ENCODE results near the gene REEP3. TPM values are rescaled to one million over a fixed set of nuclear protein-coding genes. Genes with fewer than 3 reads are reported as not detected.
A peak's percentile ranks its signal among the peaks of the same experiment; 100 is the strongest.

The REEP3 gene
- total RNA-seq, 1 experiment from 2014 or later, result 51.8 TPM

GRCh38 chr10:63527401-63527800, 6.2 kb downstream of the REEP3 start:
- peaks cover 15% of the 10 kb centered on the region for H3K9me3 Mint-ChIP-seq (ENCODE audit: unreplicated experiment)
- CTCF ChIA-PET, result interaction anchor here (0.6 to 1.1 kb wide), 3 partner anchors 15 to 393 kb away, joined by 3 read pairs; no protein-coding TSS in a partner anchor
- peak overlapping the region; percentile 25 for H3K27ac Mint-ChIP-seq (ENCODE audit: low read depth, unreplicated experiment)

GRCh38 chr10:63528084-63528744, 7.0 kb downstream of the REEP3 start:
- BruUV-seq (replicated peaks), result no TSS peak
- POLR2A ChIA-PET, result interaction anchor here (0.9 kb wide), 1 partner anchor 22 kb away, joined by 3 read pairs; no protein-coding TSS in a partner anchor
- CTCF ChIA-PET, result no interaction called here
- H3K9me3 Mint-ChIP-seq (ENCODE audit: unreplicated experiment), result peaks cover 15% of the 10 kb centered on the region
- peaks cover 44% of the 10 kb centered on the region for H3K4me1 Mint-ChIP-seq (ENCODE audit: insufficient read depth, unreplicated experiment)
- TF ChIP-seq CTCF (IDR thresholded peaks at IDR 0.05; ENCODE audit: unreplicated experiment), result no peak
- DNase-seq (ENCODE audit: unreplicated experiment), result no peak
- no peak overlapping the region for H3K4me3 Mint-ChIP-seq (ENCODE audit: unreplicated experiment)
- intact Hi-C loops (cut with micrococcal nuclease), result no loop called here
- no peaks in the 10 kb centered on the region for H3K27me3 Mint-ChIP-seq (ENCODE audit: insufficient read depth, unreplicated experiment)
- peak overlapping the region; percentile 25 for H3K27ac Mint-ChIP-seq (ENCODE audit: low read depth, unreplicated experiment)
- H3K36me3 Mint-ChIP-seq (ENCODE audit: insufficient read depth, unreplicated experiment), result peaks cover 22% of the 10 kb centered on the region

More at GRCh38 chr10:63527401-63527800, 6.2 kb downstream of the REEP3 start:
- Mint-ChIP-seq H3K4me1 (ENCODE audit: insufficient read depth, unreplicated experiment) (peaks cover 44% of the 10 kb centered on the region), H3K36me3 (ENCODE audit: insufficient read depth, unreplicated experiment) (peaks cover 19% of the 10 kb centered on the region), H3K27me3 (ENCODE audit: insufficient read depth, unreplicated experiment) (no peaks in the 10 kb centered on the region), H3K4me3 (ENCODE audit: unreplicated experiment) (no peak overlapping the region)
- intact Hi-C loops (cut with micrococcal nuclease), result no loop called here
- no TSS peak for BruUV-seq (replicated peaks)
- TF ChIP-seq CTCF (IDR thresholded peaks at IDR 0.05; ENCODE audit: unreplicated experiment), result no peak
- POLR2A ChIA-PET, result interaction anchor here (0.7 to 1.2 kb wide), 3 partner anchors 9 to 62 kb away, joined by 3 read pairs; partner anchors contain the start of gene JMJD1C
- DNase-seq (ENCODE audit: unreplicated experiment), result no peak

GRCh38 chr10:63530409-63530808, 9.2 kb downstream of the REEP3 start:
- no peak for DNase-seq (ENCODE audit: unreplicated experiment)
- POLR2A ChIA-PET, result interaction anchor here (0.7 to 1.4 kb wide), 4 partner anchors 9 to 99 kb away, joined by 3 to 6 read pairs (median 4); partner anchors contain the start of gene REEP3
- CTCF ChIA-PET, result interaction anchor here (0.6 to 0.8 kb wide), 2 partner anchors 16 to 49 kb away, joined by 4 read pairs; no protein-coding TSS in a partner anchor
- peaks cover 14% of the 10 kb centered on the region for H3K36me3 Mint-ChIP-seq (ENCODE audit: insufficient read depth, unreplicated experiment)
- BruUV-seq (replicated peaks), result no TSS peak
- intact Hi-C loops (cut with micrococcal nuclease), result no loop called here
- no peak overlapping the region for H3K4me3 Mint-ChIP-seq (ENCODE audit: unreplicated experiment)
- H3K9me3 Mint-ChIP-seq (ENCODE audit: unreplicated experiment), result peaks cover 15% of the 10 kb centered on the region
- H3K27me3 Mint-ChIP-seq (ENCODE audit: insufficient read depth, unreplicated experiment), result no peaks in the 10 kb centered on the region
- H3K27ac Mint-ChIP-seq (ENCODE audit: low read depth, unreplicated experiment), result no peak overlapping the region
- TF ChIP-seq CTCF (IDR thresholded peaks at IDR 0.05; ENCODE audit: unreplicated experiment), result no peak
- peaks cover 36% of the 10 kb centered on the region for H3K4me1 Mint-ChIP-seq (ENCODE audit: insufficient read depth, unreplicated experiment)

- no peak for TF ChIP-seq CTCF (IDR thresholded peaks at IDR 0.05; ENCODE audit: unreplicated experiment)
- Mint-ChIP-seq H3K9me3 (ENCODE audit: unreplicated experiment) (no peaks in the 10 kb centered on the region), H3K27me3 (ENCODE audit: insufficient read depth, unreplicated experiment) (no peaks in the 10 kb centered on the region), H3K4me3 (ENCODE audit: unreplicated experiment) (no peak overlapping the region), H3K27ac (ENCODE audit: low read depth, unreplicated experiment) (no peak overlapping the region), H3K36me3 (ENCODE audit: insufficient read depth, unreplicated experiment) (peaks cover 13% of the 10 kb centered on the region), H3K4me1 (ENCODE audit: insufficient read depth, unreplicated experiment) (peaks cover 22% of the 10 kb centered on the region)
- no TSS peak for BruUV-seq (replicated peaks)
- ChIA-PET CTCF (interaction anchor here (0.6 kb wide), 1 partner anchor 366 kb away, joined by 3 read pairs; no protein-coding TSS in a partner anchor), POLR2A (interaction anchor here (5.4 kb wide), 1 partner anchor 12 kb away, joined by 27 read pairs; the partner anchor contains the start of gene REEP3)
- intact Hi-C loops (cut with micrococcal nuclease), result no loop called here
- DNase-seq (ENCODE audit: unreplicated experiment), result no peak
These were observed 13.5 kb downstream of the REEP3 start for GRCh38 chr10:63534723-63535122.
